GM13976 (cell line): ENCODE measurements around the gene TTLL5.

Experiments used
- DNase-seq: peaks from one replicate; pipeline ENCODE4 v3.0.0; 2012; ENCODE audit warnings: low spot score
- in situ Hi-C: fragments of 300-500 bp; cut with MboI; formaldehyde crosslinking; loops from one replicate; pipeline ENCODE4 v1.12.0; 2022; ENCODE audit warnings: low sequenced_read_pairs, mixed read lengths, inconsistent platforms; ENCODE audit not compliant: unreplicated experiment
- TF ChIP-seq, protein P1 (sequence below): IDR thresholded peaks from 2 replicates; pipeline ENCODE4 v1.5.1; 2012; ENCODE audit warnings: borderline replicate concordance, mild to moderate bottlenecking; ENCODE audit not compliant: insufficient read depth; ENCODE audit errors: extremely low read depth, missing control alignments, control extremely low read depth

TTLL5 gene

DNA sequence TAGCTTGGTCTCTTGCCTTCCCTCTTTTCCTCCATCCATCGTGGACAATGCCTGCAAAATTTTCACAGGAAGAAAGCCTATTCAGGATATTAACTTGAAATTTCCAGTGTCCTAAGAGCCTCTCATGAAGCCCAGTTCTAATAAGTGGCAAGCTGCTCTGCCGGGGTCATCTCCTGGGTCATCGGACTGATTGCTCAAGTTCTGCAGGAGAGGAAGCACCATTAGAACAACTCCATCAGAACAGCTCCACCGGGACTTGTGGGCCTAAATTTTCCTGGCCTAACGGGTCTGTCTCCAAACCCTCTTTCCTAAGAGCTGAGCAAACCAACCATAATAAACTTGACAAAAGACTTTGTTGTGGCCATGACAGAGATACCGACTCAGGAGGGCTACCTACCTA lies 14.3 kb upstream of the TTLL5 start:
- DNase-seq: no peak
- in situ Hi-C loops: loop anchor here (5.0 kb wide), 1 partner anchor 339 kb away; no protein-coding TSS in a partner anchor
- TF ChIP-seq, protein P1, sequence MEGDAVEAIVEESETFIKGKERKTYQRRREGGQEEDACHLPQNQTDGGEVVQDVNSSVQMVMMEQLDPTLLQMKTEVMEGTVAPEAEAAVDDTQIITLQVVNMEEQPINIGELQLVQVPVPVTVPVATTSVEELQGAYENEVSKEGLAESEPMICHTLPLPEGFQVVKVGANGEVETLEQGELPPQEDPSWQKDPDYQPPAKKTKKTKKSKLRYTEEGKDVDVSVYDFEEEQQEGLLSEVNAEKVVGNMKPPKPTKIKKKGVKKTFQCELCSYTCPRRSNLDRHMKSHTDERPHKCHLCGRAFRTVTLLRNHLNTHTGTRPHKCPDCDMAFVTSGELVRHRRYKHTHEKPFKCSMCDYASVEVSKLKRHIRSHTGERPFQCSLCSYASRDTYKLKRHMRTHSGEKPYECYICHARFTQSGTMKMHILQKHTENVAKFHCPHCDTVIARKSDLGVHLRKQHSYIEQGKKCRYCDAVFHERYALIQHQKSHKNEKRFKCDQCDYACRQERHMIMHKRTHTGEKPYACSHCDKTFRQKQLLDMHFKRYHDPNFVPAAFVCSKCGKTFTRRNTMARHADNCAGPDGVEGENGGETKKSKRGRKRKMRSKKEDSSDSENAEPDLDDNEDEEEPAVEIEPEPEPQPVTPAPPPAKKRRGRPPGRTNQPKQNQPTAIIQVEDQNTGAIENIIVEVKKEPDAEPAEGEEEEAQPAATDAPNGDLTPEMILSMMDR: no peak

DNA sequence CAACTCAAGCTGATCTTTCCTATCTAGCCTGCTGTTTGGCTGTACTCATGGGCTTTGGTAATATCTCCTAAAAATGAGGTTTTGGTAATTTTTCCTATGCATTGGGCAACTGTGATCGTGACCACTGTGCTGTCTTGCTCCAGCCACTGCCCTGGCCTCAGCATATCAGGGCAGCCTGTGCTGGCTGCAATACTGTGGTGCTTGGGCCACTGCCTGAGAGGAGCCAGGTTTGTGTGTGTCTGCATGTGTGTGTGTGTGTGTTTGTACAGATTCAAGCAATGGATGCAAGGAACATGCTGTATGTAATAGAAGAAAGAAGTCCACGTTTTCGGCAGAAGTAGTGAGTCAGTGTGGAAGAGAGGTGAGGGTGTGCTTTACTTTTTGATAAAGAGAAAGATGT lies 13.4 kb upstream of the TTLL5 start:
- no peak for DNase-seq
- TF ChIP-seq, protein P1: no peak
- in situ Hi-C loops: loop anchor here (5.0 kb wide), 1 partner anchor 340 kb away; no protein-coding TSS in a partner anchor

GRCh38 chr14:75648066-75648838 lies 12.8 kb upstream of the TTLL5 start:
- no peak for DNase-seq
- in situ Hi-C loops: loop anchor here (5.0 kb wide), 1 partner anchor 341 kb away; no protein-coding TSS in a partner anchor
- TF ChIP-seq, protein P1: no peak

DNA sequence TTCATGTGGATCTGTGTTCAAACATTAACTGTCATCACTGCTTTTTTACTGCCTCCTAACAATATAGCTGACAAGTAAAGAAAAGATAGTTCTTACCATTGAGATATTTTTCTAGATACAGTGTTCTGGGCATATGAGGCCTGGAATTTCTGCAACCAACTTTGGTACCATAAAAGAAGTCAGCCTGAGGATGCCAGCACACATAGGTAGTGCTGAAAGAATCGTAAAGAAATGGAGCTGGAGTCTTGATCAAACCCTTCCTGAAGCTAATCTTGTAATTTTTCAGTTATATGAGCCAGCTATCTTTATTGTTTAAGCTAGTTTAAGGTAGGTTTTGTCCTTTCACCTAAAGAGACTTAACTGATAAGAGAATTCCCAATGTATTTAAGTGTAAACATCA lies 11.7 kb upstream of the TTLL5 start:
- no peak for DNase-seq
- TF ChIP-seq, protein P1: no peak
- in situ Hi-C loops: loop anchor here (5.0 kb wide), 1 partner anchor 342 kb away; no protein-coding TSS in a partner anchor

GRCh38 chr14:75649773-75650172 lies 11.3 kb upstream of the TTLL5 start:
- in situ Hi-C loops: loop anchor here (5.0 kb wide), 2 partner anchors 72 to 342 kb away; partner anchors contain the start of gene FLVCR2
- no peak for DNase-seq
- TF ChIP-seq, protein P1: no peak

GRCh38 chr14:75650253-75651058 lies 10.6 kb upstream of the TTLL5 start:
- DNase-seq: no peak
- in situ Hi-C loops: loop anchor here (5.0 kb wide), 1 partner anchor 73 kb away; the partner anchor contains the start of gene FLVCR2
- TF ChIP-seq, protein P1: no peak
